ENCODE measurements around the gene MTA2. TPM values are rescaled to one million over a fixed set of nuclear protein-coding genes. Genes with fewer than 3 reads are reported as not detected.

MTA2 gene
- total and polyA plus RNA-seq, 2 donors (not counting 1 experiment from before 2014, with no cell fraction given) = 37.2 to 139 TPM

DNA sequence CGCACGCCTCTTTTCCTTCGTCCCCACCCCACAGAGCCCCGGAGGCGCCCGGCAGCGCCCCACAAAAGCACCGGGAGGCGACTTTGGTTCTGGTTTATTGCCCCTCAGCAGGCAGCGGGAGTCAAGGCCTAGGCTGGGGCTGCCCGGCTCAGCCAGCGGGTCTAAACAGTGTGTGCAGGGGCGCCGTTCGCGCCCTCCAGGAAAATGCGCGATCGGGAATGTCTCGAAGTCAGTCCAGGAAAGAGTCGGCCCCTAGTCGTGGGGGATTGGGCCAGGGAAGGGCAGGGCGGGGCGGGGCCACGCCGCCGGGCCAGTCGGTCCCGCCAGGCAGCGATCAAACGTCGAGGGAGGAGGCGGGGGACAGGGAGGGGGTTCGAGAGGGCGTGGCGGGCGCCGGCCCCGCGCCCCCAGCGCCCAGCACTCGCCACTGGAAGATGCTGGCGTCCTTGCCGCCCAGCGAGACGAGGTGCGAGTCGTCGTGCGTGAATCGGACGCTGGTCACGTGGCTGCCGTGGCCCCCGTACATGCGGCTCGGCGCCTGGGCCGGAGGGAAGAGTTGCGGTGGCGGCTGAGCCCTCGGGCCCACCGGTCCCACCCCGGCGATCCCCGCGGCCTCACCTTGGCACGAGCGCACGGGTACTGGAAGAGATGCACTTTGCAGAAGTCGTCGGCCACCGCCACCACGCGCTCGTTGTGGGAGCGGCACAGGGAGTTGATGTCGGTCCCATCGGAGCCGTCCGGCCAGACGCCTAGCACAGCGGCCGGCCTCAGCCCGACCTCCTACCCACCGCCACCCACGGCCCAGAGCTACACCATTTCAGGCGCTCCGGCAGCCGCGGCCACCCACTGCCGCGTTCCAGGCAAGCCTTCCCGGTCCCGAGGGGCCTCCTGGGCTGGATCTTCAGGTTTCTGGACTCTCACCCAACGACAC, 741 bp upstream of the MTA2 start:
- 45% methylated on average over 96 of the region's 96 CpGs for WGBS (ENCODE audit: insufficient coverage)
- DNase-seq = peak; percentile 65

More for the DNA sequence above, 741 bp upstream of the MTA2 start:
- H3K27me3 Mint-ChIP-seq = no peaks in the 10 kb centered on the region
- H3K9me3 ChIP-seq (ENCODE audit: control extremely low read depth in 1 of 3, control insufficient read depth in 2 of 3, insufficient read depth in 1 of 3, low read length in 2 of 3) = peaks cover 0 to 3% (median 0%) of the 10 kb centered on the region in 3 donors
- H3K27me3 ChIP-seq (replicated peaks in 1 of 4; ENCODE audit: control extremely low read depth in 1 of 4, control insufficient read depth in 3 of 4, insufficient read depth in 4 of 4, low read length in 3 of 4) = no peaks in the 10 kb centered on the region
- H3K27ac Mint-ChIP-seq = peak overlapping the region; percentile 96
- peaks cover 46% of the 10 kb centered on the region for H3K79me2 ChIP-seq (ENCODE audit: control insufficient read depth, insufficient read depth, low read length)
- peak overlapping the region; percentile 49 to 97 (median 86) for H3K4me3 ChIP-seq (ENCODE audit: control extremely low read depth in 1 of 5, extremely low read depth in 1 of 5, insufficient read depth in 1 of 5, low read depth in 2 of 5, low read length in 4 of 5)
- CTCF ChIA-PET = interaction anchor here (0.6 to 2.5 kb wide), 7 partner anchors 8 to 178 kb away, joined by 3 to 47 read pairs (median 4); partner anchors contain the start of gene TUT1
- H3K4me3 Mint-ChIP-seq = peak overlapping the region; percentile 97
- H3K4me1 ChIP-seq (ENCODE audit: control insufficient read depth in 2 of 2, insufficient read depth in 2 of 2, low read length in 2 of 2) = peaks cover 24 to 42% of the 10 kb centered on the region in 2 donors
- peaks cover 3 to 39% of the 10 kb centered on the region in 2 experiments for H3K36me3 ChIP-seq (replicated peaks in 1 of 2; ENCODE audit: control extremely low read depth in 1 of 2, control insufficient read depth in 1 of 2, extremely low read depth in 1 of 2, insufficient read depth in 2 of 2, low read length in 1 of 2)
- POLR2A ChIA-PET = interaction anchor here (0.5 to 3.1 kb wide), 21 partner anchors 9 to 279 kb away, joined by 3 to 63 read pairs (median 4); partner anchors contain the start of genes B3GAT3, C11orf98, CSKMT and EEF1G
- peak; percentile 5 for ATAC-seq (ENCODE audit: low read depth)
- peak overlapping the region; percentile 94 for H3K4me2 ChIP-seq (replicated peaks; ENCODE audit: low read depth, low read length, poor library complexity, severe bottlenecking)
- peak overlapping the region; percentile 95 for H3K9ac ChIP-seq (ENCODE audit: low read length)
- peaks cover 7% of the 10 kb centered on the region for H4K20me1 ChIP-seq (ENCODE audit: control insufficient read depth, insufficient read depth, low read length, poor library complexity, severe bottlenecking)
- intact Hi-C loops (cut with micrococcal nuclease) = loop anchor here (1.0 kb wide), 2 partner anchors 10 to 28 kb away; partner anchors contain the start of gene EML3
- peak overlapping the region; percentile 79 for H2AFZ ChIP-seq (ENCODE audit: insufficient read depth, low read depth, low read length, poor library complexity, severe bottlenecking)
- H3K4me1 Mint-ChIP-seq = peaks cover 46% of the 10 kb centered on the region
- H3K9me3 Mint-ChIP-seq (ENCODE audit: insufficient read depth) = no peaks in the 10 kb centered on the region
- H3K27ac ChIP-seq (ENCODE audit: low read length in 2 of 2) = peak overlapping the region; percentile 69 to 78
- no peak for TF ChIP-seq EZH2 (IDR thresholded peaks at IDR 0.05; ENCODE audit: borderline replicate concordance, insufficient read depth, low read depth, low read length, poor library complexity, severe bottlenecking)
- TF ChIP-seq, protein P1, sequence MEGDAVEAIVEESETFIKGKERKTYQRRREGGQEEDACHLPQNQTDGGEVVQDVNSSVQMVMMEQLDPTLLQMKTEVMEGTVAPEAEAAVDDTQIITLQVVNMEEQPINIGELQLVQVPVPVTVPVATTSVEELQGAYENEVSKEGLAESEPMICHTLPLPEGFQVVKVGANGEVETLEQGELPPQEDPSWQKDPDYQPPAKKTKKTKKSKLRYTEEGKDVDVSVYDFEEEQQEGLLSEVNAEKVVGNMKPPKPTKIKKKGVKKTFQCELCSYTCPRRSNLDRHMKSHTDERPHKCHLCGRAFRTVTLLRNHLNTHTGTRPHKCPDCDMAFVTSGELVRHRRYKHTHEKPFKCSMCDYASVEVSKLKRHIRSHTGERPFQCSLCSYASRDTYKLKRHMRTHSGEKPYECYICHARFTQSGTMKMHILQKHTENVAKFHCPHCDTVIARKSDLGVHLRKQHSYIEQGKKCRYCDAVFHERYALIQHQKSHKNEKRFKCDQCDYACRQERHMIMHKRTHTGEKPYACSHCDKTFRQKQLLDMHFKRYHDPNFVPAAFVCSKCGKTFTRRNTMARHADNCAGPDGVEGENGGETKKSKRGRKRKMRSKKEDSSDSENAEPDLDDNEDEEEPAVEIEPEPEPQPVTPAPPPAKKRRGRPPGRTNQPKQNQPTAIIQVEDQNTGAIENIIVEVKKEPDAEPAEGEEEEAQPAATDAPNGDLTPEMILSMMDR (IDR thresholded peaks at IDR 0.05) = no peak

Data from B cell (primary cell).